Peyer's patch (tissue), 4 donors: ENCODE results near the gene SLC35E1. TPM values are rescaled to one million over a fixed set of nuclear protein-coding genes. Genes with fewer than 3 reads are reported as not detected.

Experiments
- DNase-seq, 3 donors: peaks; one replicate each; pipeline ENCODE4 v3.0.0-alpha.2; 2017 to 2019
- H3K27ac ChIP-seq, 4 donors: fragments of 200-600 bp; sonication (generic); one replicate each; pipeline ENCODE4 v1.5.1; 2016 to 2019
- H3K27me3 ChIP-seq, 2 donors: fragments of 200-600 bp; sonication (generic); one replicate each; pipeline ENCODE4 v1.5.1; 2019
- H3K36me3 ChIP-seq, 3 donors: fragments of 200-600 bp; sonication (generic); one replicate each; pipeline ENCODE4 v1.5.1; 2016 to 2019
- H3K4me1 ChIP-seq, 4 donors: fragments of 200-600 bp; sonication (generic); one replicate each; pipeline ENCODE4 v1.5.1; 2016 to 2019
- H3K4me3 ChIP-seq, 4 donors: fragments of 200-600 bp; sonication (generic); 1 replicate in 3 of 4; 2 replicates in 1 of 4; pipeline ENCODE4 v1.5.1; 2016 to 2019; ENCODE audit warnings: mild to moderate bottlenecking in 1 of 4
- H3K9me3 ChIP-seq, 4 donors: fragments of 200-600 bp; sonication (generic); one replicate each; pipeline ENCODE4 v1.5.1; 2016 to 2019; ENCODE audit warnings: mild to moderate bottlenecking in 1 of 4
- POLR2A ChIP-seq, 2 donors: fragments of 450-650 bp; IDR thresholded peaks; one replicate each; pipeline ENCODE4 v1.5.1; 2017; ENCODE audit warnings: antibody characterized with exemption in 2 of 2, mild to moderate bottlenecking in 2 of 2, moderate library complexity in 2 of 2
- total RNA-seq, 4 donors: library from RNA; depleted of rRNA; stranded (reverse); fragments of >200 nt; gene quantifications; one replicate each; pipeline ENCODE4 v1.1.0, GENCODE V29; 2016
- TF ChIP-seq, protein P1 (sequence below), 6 experiments: fragments of 450-650 bp in 4 of 6; fragments of 200-600 bp in 2 of 6; sonication (generic) in 1 of 6; IDR thresholded peaks; one replicate each; pipeline ENCODE4 v1.5.1; 2017 to 2019; ENCODE audit warnings: antibody characterized with exemption in 6 of 6, mild to moderate bottlenecking in 3 of 6, moderate library complexity in 1 of 6

The SLC35E1 gene
- total RNA-seq, 4 donors from 2014 or later, result 23.9 to 62.0 (median 41.9) TPM

DNA sequence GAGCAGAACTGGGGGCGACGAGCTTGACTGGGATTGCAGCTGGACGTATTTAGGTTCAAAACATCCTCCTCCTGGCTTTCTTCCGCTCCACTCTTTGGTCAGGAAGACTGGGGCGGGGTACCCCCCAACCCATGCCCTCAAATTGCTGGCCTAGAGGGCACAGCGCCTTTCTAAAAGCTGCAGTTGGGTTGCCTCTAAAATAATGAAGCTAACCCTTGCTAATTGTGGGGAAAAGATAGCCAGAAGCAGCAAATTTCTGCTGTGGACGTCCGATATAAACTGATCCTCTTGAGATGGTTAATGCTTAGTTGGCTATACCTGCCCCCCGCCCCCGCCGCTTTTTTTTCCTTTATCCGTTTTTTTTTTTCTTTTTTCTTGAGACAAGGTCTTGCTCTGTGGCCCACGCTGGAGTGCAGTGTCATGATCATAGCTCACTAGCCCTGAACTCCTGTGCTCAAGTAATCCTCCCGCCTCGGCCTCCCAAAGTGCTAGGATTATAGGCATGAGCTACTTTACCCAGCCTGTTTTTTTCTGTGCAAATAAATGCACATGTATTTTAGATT is 29.2 kb downstream of the SLC35E1 start:
- Histone ChIP-seq H3K4me3 (peak overlapping the region; percentile 78 to 99 (median 95)), H3K36me3 (peaks cover 0 to 16% (median 0%) of the 10 kb centered on the region in 3 donors), H3K27ac (peak overlapping the region; percentile 83 to 90 (median 87)), H3K9me3 (no peaks in the 10 kb centered on the region), H3K4me1 (peaks cover 0 to 26% (median 8%) of the 10 kb centered on the region in 4 donors), H3K27me3 (no peaks in the 10 kb centered on the region)
- DNase-seq, result no peak
- TF ChIP-seq POLR2A (IDR thresholded peaks at IDR 0.05), result no peak
- TF ChIP-seq, protein P1, sequence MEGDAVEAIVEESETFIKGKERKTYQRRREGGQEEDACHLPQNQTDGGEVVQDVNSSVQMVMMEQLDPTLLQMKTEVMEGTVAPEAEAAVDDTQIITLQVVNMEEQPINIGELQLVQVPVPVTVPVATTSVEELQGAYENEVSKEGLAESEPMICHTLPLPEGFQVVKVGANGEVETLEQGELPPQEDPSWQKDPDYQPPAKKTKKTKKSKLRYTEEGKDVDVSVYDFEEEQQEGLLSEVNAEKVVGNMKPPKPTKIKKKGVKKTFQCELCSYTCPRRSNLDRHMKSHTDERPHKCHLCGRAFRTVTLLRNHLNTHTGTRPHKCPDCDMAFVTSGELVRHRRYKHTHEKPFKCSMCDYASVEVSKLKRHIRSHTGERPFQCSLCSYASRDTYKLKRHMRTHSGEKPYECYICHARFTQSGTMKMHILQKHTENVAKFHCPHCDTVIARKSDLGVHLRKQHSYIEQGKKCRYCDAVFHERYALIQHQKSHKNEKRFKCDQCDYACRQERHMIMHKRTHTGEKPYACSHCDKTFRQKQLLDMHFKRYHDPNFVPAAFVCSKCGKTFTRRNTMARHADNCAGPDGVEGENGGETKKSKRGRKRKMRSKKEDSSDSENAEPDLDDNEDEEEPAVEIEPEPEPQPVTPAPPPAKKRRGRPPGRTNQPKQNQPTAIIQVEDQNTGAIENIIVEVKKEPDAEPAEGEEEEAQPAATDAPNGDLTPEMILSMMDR (IDR thresholded peaks at IDR 0.05), result no peak

DNA sequence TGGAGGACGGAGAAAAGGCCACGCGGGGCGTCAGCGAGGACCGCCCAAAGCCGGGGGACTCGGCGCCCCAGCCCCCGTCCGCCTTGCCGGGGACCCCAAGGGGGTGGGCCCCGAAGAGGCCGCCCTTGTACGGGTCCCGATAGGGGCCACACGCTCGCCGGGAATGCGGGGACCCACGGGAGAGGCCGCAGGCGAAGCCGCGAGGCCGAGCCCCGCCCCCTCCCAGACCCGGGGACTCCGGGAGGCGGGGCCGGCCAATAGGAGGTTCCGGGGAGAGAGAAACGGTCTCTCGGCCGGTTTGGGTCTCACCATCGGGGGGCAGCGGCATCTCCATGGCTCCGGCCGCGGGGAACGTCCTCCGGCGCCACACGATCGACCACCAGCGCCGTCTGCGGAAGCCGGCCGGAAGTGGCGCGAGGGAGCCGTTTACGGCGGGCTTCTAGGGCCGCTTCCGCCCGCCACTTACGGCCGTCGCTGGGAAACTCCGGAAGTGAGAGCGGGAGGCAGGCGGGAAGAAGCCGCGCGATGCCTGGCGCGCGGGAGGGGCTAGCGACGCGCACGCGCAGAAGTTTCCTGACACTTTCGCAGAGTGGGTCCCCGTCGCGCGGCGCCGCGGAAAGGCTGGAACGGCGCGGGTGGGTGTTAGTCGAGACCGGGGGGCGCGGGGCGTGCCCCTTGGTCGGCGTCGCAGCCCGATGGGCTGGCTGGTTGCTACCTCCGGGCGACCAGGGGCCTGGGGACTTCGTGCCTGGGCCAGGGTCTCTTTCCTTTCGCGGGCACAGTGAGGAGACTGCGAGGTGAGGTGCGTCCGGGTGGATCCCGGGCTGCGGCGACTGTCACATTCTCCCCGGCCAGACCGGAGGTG is 29.9 kb downstream of the SLC35E1 start, which contains the start of gene CHERP:
CHERP (minus strand) TSS at position 393 of the 865 bp plus-strand sequence; CDS start at position 334, 59 bp downstream.
- DNase-seq, result peak; percentile 90 to 97 (median 94)
- TF ChIP-seq, protein P1 (IDR thresholded peaks at IDR 0.05), result peak in 3 of 6 experiments; percentile 4 to 17 (median 4)
- TF ChIP-seq POLR2A (IDR thresholded peaks at IDR 0.05), result peak; percentile 52 to 68

DNA sequence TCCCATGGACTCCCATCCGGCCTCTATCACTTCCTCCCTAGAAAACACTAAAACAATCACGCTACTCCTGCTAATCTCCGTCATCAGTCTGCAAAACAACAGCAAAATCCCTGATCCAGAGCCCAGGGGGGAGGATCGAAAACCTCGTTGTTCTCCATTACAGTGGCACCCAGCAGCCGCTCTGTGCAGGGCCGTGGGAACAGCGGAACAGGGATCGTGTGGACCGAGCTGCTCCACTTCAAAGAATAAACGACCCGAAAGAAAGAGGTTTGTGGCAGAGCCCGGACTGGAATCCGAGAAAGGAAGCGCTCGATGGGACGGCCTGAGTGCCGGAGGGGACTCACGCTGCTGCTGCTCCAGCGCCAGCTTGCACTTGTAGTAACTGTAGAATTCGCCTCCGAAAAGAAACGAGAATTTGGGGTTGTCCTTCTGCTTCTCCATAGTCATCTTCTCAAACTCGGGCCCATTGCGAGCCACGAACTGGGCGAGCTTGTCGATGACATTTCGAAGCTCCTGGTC is 30.6 kb downstream of the SLC35E1 start:
- H3K9me3 ChIP-seq, result no peaks in the 10 kb centered on the region
- peaks cover 0 to 26% (median 8%) of the 10 kb centered on the region in 4 donors for H3K4me1 ChIP-seq
- H3K27ac ChIP-seq, result peak overlapping the region; percentile 83 to 90 (median 87)
- H3K27me3 ChIP-seq, result no peaks in the 10 kb centered on the region
- no peak for DNase-seq
- peaks cover 0 to 30% (median 0%) of the 10 kb centered on the region in 3 donors for H3K36me3 ChIP-seq
- H3K4me3 ChIP-seq, result peak overlapping the region; percentile 78 to 99 (median 95)
- TF ChIP-seq POLR2A (IDR thresholded peaks at IDR 0.05), result no peak
- TF ChIP-seq, protein P1 (IDR thresholded peaks at IDR 0.05), result no peak

More for the DNA sequence above, 29.9 kb downstream of the SLC35E1 start, which contains the start of gene CHERP:
- Histone ChIP-seq H3K4me1 (peaks cover 0 to 26% (median 8%) of the 10 kb centered on the region in 4 donors), H3K27me3 (no peaks in the 10 kb centered on the region), H3K27ac (peak within 1 kb of the TSS; percentile 83 to 90 (median 87)), H3K9me3 (no peaks in the 10 kb centered on the region), H3K4me3 (peak within 1 kb of the TSS; percentile 78 to 99 (median 95)), H3K36me3 (peaks cover 0 to 23% (median 0%) of the 10 kb centered on the region in 3 donors)

DNA sequence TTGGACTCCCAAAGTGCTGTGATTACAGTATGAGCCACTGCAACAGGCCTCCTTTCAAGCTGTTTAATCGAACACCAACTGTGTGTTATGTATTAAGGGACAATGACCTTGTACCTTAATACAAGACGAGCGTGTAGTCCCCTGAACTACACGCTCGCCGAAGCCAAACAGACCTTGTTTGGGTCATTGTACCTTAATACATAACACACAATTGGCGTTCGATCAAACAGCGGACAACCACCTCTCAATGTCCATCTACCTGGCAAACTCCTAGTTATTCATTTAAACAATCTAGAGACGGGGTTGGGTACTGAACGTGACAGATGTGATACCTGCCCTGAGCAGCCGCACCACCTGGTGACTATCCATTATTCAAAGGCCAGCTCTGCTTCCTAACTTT is 31.3 kb downstream of the SLC35E1 start:
- H3K27me3 ChIP-seq, result no peaks in the 10 kb centered on the region
- DNase-seq, result no peak
- no peak for TF ChIP-seq POLR2A (IDR thresholded peaks at IDR 0.05)
- TF ChIP-seq, protein P1 (IDR thresholded peaks at IDR 0.05), result no peak
- peaks cover 0 to 37% (median 0%) of the 10 kb centered on the region in 3 donors for H3K36me3 ChIP-seq
- no peak overlapping the region for H3K27ac ChIP-seq
- no peaks in the 10 kb centered on the region for H3K9me3 ChIP-seq
- peaks cover 0 to 26% (median 8%) of the 10 kb centered on the region in 4 donors for H3K4me1 ChIP-seq
- peak overlapping the region in 3 of 4 donors; percentile 78 to 99 (median 95) for H3K4me3 ChIP-seq

DNA sequence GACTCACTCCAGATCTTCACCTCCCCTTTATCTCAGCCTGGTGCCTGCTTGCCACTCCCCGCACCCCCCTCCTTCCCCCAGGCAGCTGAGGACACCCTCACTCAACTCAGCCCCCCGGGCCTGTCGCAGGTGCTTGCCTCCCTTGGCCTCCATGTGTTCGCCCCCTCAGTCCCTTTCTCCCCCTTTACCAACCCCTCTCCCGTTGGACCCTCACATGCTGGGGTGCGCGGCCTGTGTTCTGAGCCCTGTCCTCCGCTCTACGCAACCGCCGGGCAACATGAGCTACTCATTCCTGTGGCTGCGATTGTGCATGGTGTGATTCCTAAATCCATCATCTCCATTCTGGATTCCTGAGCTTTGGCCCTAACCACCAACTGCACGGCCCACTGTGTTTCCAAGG is 35.1 kb downstream of the SLC35E1 start:
- peaks cover 0 to 11% (median 4%) of the 10 kb centered on the region in 4 donors for H3K4me1 ChIP-seq
- H3K27me3 ChIP-seq, result no peaks in the 10 kb centered on the region
- H3K36me3 ChIP-seq, result peaks cover 0 to 75% (median 0%) of the 10 kb centered on the region in 3 donors
- DNase-seq, result no peak
- H3K27ac ChIP-seq, result no peak overlapping the region
- no peaks in the 10 kb centered on the region for H3K9me3 ChIP-seq
- TF ChIP-seq, protein P1 (IDR thresholded peaks at IDR 0.05), result no peak
- TF ChIP-seq POLR2A (IDR thresholded peaks at IDR 0.05), result no peak
- no peak overlapping the region for H3K4me3 ChIP-seq
